NCI-H82 (cell line): ENCODE results near the gene CYP4A22.
"Not testable (repeated sequence)": the region's sequence is repeated elsewhere in the genome, so short reads cannot be mapped to it uniquely, and the experiment has no call there.

Source experiments
- DNase-seq: peaks from one replicate; lab custom pipeline; 2025; lab: John Stamatoyannopoulos, UW

The CYP4A22 gene, protein sequence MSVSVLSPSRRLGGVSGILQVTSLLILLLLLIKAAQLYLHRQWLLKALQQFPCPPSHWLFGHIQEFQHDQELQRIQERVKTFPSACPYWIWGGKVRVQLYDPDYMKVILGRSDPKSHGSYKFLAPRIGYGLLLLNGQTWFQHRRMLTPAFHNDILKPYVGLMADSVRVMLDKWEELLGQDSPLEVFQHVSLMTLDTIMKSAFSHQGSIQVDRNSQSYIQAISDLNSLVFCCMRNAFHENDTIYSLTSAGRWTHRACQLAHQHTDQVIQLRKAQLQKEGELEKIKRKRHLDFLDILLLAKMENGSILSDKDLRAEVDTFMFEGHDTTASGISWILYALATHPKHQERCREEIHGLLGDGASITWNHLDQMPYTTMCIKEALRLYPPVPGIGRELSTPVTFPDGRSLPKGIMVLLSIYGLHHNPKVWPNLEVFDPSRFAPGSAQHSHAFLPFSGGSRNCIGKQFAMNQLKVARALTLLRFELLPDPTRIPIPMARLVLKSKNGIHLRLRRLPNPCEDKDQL

DNA sequence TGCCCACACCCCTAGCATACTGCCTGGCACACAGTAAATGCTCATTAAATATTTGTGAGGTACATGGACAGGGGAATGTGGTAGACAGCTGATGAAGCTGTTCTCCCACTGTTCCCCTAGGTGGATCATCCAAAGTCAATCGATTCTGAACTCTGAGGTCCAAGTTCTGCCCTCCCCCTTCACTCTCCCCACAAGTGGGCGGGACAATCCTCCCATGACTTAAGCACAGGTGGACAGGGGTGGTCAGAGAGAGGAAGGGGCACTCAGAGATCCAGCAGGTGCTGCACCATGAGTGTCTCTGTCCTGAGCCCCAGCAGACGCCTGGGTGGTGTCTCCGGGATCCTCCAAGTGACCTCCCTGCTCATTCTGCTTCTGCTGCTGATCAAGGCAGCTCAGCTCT, at the start of gene CYP4A22:
Gene CYP4A22 (plus strand): TSS at position 244 of the 400 bp plus-strand sequence. CDS start 45 bp downstream, at position 289.
- DNase-seq = no peak

GRCh38 chr1:47089356-47089755, 47.9 kb upstream of the CYP4A22 start:
- DNase-seq = peak; percentile 51

DNA sequence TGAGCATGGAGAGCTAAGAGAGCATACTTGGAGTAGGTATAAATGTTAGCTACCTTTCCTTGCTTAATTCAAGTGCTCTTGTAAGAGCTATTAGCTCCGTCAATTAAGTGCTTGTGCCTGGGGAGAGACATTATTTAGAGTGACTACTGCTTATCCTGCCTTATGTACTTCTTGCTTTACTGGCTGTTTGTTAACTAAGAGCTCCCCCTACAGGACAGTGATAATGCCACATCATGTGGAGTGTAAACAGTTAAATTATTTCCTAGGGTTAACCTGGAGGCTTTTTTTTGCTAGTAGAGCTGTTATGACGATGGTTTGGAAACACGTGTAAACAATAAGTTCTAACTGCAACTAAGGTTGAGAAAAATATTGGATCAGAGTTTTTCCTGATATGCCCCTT, 45.8 kb upstream of the CYP4A22 start:
- not testable (repeated sequence) for DNase-seq

DNA sequence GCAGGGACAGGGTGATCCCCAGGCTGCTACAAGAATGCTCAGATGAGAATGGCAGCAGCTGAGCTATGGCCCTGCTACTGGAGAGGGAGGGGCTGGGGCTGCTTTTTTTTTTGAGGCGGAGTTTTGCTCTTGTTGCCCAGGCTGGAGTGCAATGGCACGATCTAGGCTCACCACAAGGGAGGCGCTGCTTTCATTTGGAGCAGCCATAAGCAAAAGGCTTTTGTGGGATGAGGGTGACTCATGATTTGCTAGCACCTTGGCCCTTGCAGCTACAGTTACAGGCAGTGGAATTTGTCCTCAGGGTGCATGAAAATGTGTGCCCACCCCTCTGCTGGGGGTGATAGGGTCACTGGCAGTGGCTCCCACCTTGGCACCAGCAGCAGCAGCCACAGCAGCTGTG, 32.4 kb upstream of the CYP4A22 start:
- no peak for DNase-seq

GRCh38 chr1:47106792-47107191, 30.4 kb upstream of the CYP4A22 start:
- DNase-seq = no peak

- not testable (repeated sequence) for DNase-seq
These were observed 29.2 kb upstream of the CYP4A22 start for GRCh38 chr1:47107851-47108574.

DNA sequence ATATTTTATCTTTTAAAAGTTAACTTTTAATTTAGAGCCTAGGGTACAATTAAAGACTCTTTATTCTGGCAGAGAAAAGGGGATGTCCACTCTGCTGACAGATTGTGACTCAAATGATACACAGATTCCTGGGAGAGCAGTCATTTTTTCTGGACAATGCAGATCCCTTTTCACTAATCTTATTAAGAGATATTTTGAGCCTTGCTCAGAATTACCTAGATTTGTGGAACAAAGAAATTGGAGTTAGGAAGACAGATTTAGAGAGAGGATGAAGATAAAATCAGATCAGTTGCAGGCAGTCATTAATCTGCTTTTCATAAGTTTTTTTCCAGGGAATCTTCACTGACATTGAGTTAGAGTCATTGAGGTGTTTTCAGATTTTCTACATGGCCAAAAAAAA, 27.8 kb upstream of the CYP4A22 start:
- peak; percentile 90 for DNase-seq

- DNase-seq = no peak
These were observed 24.1 kb upstream of the CYP4A22 start for GRCh38 chr1:47113178-47113577.

GRCh38 chr1:47121039-47121438, 16.2 kb upstream of the CYP4A22 start:
- not testable (repeated sequence) for DNase-seq

DNA sequence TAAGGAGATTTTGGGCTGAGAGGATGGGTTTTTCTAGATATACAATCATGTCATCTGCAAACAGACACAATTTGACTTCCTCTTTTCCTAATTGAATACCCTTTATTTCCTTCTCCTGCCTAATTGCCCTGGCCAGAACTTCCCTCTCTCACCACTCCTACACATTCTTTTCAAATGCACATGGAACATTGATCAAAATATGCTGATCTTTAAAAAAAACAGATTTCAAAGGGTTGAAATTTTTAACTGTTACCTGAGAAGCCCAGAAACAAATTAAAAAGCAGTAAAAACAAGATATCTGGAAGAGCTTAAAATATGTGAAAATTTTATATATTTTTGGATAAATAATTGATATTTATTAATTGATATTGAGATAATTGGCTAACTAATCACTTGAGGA, 12.4 kb upstream of the CYP4A22 start:
- not testable (repeated sequence) for DNase-seq

GRCh38 chr1:47126997-47127396, 10.2 kb upstream of the CYP4A22 start:
- DNase-seq = not testable (repeated sequence)

DNA sequence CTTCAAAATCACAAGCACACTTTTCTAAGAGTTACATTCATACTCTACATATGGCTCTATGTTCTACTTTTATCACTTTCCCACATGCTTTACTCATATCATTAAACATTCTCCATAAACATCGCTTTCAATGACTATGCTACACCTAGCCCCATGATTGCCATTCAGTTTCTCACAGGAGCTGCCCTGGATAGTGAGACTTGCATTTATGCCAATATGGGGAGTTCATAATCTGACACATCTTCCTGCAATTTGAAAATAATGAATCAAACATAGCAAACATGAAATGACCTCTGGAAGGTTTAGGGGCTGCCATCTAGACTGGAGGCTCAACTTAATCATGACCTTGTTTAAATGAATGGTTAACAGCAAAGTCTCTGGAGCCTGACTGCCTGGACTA, 9.0 kb upstream of the CYP4A22 start:
- no peak for DNase-seq

DNA sequence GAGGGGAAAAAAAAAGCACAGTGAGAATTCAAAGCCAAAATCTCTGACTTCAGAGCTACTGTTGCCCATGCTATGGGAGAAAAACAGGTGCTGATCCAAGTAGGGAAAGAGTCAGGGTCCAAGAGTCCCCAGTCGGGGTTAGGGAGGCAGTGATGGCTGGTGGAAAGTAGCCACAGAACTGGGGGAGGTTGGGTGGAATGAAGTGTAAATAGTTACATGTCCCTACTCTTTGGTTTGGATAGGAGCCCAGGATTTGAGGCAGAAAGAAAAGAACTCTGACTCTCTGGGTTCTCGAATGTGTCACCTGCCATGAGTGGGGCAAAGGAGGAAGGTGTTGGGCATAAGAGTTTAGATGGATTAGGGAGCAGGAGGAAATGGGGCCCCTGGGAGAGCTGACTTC, 8.4 kb upstream of the CYP4A22 start:
- not testable (repeated sequence) for DNase-seq

- not testable (repeated sequence) for DNase-seq
These were observed 7.6 kb upstream of the CYP4A22 start for GRCh38 chr1:47129489-47130230.

DNA sequence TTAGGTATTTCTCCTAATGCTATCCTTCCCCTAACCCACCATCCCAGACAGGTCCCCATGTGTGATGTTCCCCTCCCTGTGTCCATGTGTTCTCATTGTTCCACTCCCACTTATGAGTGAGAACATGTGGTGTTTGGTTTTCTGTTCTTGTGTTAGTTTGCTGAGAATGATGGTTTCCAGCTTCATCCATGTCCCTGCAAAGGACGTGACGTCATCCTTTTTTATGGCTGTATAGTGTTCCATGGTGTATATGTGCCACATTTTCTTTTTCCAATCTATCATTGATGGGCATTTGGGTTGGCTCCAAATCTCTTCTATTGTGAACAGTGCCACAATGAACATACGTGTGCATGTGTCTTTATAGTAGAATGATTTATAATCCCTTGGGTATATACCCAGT, 4.6 kb upstream of the CYP4A22 start:
- DNase-seq = not testable (repeated sequence)

DNA sequence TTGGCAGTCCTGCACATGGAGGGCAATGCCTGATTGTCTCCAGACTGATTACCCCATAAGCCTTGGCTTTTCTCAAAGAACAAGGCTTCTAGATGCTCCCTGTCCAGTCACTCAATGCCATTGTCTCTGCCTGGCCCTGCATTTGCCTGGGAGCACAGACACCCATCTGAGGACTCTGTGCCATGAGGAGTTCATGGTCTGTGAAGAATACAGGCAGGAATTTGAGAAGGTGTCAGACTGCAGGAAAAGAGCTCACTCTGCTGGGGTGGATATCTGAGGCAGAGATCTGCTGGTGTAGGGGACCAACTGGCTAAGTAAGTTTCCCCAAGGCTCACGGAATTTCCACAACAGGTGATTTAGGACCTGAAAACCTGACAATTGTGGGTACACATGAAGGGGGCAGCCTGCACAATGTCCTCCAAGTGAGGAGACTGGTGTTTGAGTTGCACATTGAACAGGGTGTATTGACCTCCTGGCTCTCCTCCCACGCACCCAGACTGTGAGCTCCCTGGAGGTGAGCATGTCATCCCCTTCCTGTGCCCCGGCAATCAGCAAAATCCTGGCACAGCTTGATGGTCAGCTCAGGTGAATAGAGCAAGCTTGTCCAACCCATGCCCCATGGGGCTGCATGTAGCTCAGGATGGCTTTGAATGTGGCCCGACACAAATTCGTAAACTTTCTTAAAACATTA, 829 bp downstream of the CYP4A22 start:
- no peak for DNase-seq

DNA sequence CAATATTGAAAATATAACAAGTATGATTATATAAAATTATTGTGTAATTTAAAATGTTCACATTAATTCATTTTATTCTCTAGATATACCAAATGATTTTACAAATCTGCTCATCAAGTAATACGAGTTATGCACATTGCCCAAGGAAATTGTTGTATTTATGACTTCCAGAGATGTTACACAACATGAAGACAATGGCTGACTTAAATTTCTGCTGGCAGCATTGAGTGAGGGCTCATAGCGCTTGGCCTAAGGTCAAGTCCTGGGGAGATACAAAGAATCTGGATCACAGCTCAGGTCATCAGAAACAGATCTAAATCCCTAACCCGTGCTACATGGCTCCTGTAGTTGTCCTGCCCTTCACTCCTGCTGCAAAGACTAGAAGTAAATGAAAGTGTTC, 3.1 kb downstream of the CYP4A22 start:
- DNase-seq = not testable (repeated sequence)

DNA sequence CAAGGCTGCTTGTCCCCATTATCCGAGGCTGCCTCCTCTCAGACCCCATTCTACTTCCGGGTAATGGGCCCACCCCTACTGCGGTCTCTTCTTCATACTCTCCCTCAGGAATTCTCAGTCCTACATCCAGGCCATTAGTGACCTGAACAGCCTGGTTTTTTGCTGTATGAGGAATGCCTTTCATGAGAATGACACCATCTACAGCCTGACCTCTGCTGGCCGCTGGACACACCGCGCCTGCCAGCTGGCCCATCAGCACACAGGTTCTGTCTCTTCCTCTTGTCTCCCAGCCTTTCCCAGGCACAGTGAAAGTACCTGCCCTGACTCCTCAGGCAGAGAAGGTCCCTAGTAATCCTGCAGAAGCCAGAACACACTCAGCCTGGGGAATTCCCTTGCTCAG, 6.4 kb downstream of the CYP4A22 start:
- DNase-seq = peak; percentile 8

DNA sequence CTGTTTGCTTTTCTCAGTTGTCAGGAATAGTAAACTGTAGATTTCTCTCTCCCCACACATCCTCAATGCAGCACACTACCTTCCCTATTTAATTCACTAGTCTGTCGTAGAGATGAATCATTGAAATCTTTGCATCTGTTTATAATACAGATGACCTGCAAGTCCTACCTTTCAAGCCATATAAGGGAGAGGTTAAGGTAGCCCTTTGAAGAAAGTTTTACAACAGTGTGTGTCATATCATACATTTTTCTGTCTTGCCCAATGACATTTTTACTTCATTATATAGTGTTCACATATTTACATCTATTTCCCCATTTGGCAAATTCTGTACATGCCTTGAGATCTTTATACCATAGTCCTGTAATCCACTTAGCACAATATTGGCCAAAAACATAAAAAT, 9.3 kb downstream of the CYP4A22 start:
- not testable (repeated sequence) for DNase-seq

DNA sequence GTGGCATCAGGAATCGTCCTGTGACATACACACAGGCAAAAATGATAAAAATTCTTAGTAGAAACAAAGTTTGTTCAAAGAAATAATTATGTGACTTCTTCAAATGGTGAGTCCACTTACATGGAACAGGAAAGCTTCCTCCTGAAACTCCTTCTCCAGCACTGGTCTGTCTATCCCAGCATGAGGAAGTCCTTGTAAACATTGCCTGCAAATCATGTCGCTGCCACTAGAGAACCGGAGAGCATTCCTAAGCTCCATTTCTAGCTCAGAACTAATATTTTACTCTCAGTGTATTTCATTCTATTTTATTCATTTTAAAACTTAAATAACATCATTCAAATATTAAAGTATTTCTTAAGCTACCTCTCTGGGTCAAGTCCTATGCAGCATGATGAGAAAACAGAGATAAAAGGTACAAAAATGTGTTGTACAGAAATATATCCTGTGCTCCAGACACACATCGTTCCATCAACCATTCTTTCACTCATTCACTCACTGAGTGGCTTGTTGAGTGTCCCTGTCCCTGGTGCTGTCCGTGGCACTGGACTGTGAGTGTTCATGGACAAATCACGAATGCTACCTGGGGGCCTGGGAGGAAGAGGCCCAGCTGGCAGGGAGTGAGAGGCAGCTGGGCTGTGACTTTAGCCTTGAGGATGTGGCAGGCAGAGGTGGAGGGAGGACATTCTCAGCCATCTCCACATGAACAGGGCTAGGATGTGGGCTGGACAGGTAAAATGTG, 10.0 kb downstream of the CYP4A22 start:
- DNase-seq = peak; percentile 9

GRCh38 chr1:47149162-47149561, 11.9 kb downstream of the CYP4A22 start:
- DNase-seq = peak; percentile 96
